Measurements from ENCODE around the gene DPEP3. TPM values are rescaled to one million over a fixed set of nuclear protein-coding genes. Genes with fewer than 3 reads are reported as not detected.
"Not testable (repeated sequence)": the region's sequence is repeated elsewhere in the genome, so short reads cannot be mapped to it uniquely, and the experiment has no call there.

DPEP3 gene
- total and polyA plus RNA-seq, 2 experiments from 2014 or later: not detected

- H3K27me3 ChIP-seq: no peaks in the 10 kb centered on the region
- H3K4me2 ChIP-seq: no peak overlapping the region
- H3K4me1 ChIP-seq (ENCODE audit: insufficient read depth): peaks cover 8% of the 10 kb centered on the region
- H3K27ac ChIP-seq: no peak overlapping the region
- H4K20me1 ChIP-seq (ENCODE audit: insufficient read depth, poor library complexity, severe bottlenecking): no peaks in the 10 kb centered on the region
- H3K4me3 ChIP-seq: no peak overlapping the region
- H3K36me3 ChIP-seq (replicated peaks; ENCODE audit: insufficient read depth, low read depth): no peaks in the 10 kb centered on the region
- TF ChIP-seq CTCF (IDR thresholded peaks at IDR 0.05; ENCODE audit: poor library complexity): no peak
- TF ChIP-seq EZH2phosphoT487 (IDR thresholded peaks at IDR 0.05; ENCODE audit: low read depth, severe bottlenecking, unreplicated experiment): no peak
- no peak for TF ChIP-seq EZH2 (IDR thresholded peaks at IDR 0.05; ENCODE audit: borderline replicate concordance)
- no peak overlapping the region for H2AFZ ChIP-seq
- 93% methylated on average over 33 of the region's 33 CpGs for WGBS (ENCODE audit: low lambda C conversion rate, missing lambda C conversion rate)
- no peaks in the 10 kb centered on the region for H3K9me3 ChIP-seq (ENCODE audit: low read depth)
- no peaks in the 10 kb centered on the region for H3K9me2 ChIP-seq (replicated peaks; ENCODE audit: insufficient read depth)
- DNase-seq (ENCODE audit: low spot score): no peak
- peaks cover 24% of the 10 kb centered on the region for H3K79me2 ChIP-seq
These were observed 40.5 kb downstream of the DPEP3 start for GRCh38 chr16:67939507-67940445.

GRCh38 chr16:67937713-67938112 is 42.6 kb downstream of the DPEP3 start:
- H3K4me3 ChIP-seq; H4K20me1 ChIP-seq (ENCODE audit: insufficient read depth, poor library complexity, severe bottlenecking); H2AFZ ChIP-seq; DNase-seq (ENCODE audit: low spot score); H3K9me2 ChIP-seq (replicated peaks; ENCODE audit: insufficient read depth); H3K36me3 ChIP-seq (replicated peaks; ENCODE audit: insufficient read depth, low read depth); H3K27ac ChIP-seq; H3K4me1 ChIP-seq (ENCODE audit: insufficient read depth); H3K9me3 ChIP-seq (ENCODE audit: low read depth); H3K27me3 ChIP-seq: not testable (repeated sequence)
- Histone ChIP-seq H3K79me2 (peaks cover 24% of the 10 kb centered on the region), H3K4me2 (peak overlapping the region; percentile 83)
- WGBS (ENCODE audit: low lambda C conversion rate, missing lambda C conversion rate): 96% methylated on average over 5 of the region's 5 CpGs

- peak overlapping the region; percentile 46 for H2AFZ ChIP-seq
- no peaks in the 10 kb centered on the region for H3K9me3 ChIP-seq (ENCODE audit: low read depth)
- DNase-seq (ENCODE audit: low spot score): no peak
These were observed 43.3 kb downstream of the DPEP3 start for GRCh38 chr16:67936880-67937605.

More at GRCh38 chr16:67936880-67937605, 43.3 kb downstream of the DPEP3 start:
- Histone ChIP-seq H3K4me3 (peak overlapping the region; percentile 87), H3K4me2 (peak overlapping the region; percentile 83), H3K9me2 (replicated peaks; ENCODE audit: insufficient read depth) (no peaks in the 10 kb centered on the region), H4K20me1 (ENCODE audit: insufficient read depth, poor library complexity, severe bottlenecking) (no peaks in the 10 kb centered on the region), H3K27me3 (no peaks in the 10 kb centered on the region), H3K4me1 (ENCODE audit: insufficient read depth) (peaks cover 8% of the 10 kb centered on the region), H3K27ac (peak overlapping the region; percentile 90), H3K36me3 (replicated peaks; ENCODE audit: insufficient read depth, low read depth) (no peaks in the 10 kb centered on the region), H3K79me2 (peaks cover 24% of the 10 kb centered on the region)
- no peak for TF ChIP-seq EZH2phosphoT487 (IDR thresholded peaks at IDR 0.05; ENCODE audit: low read depth, severe bottlenecking, unreplicated experiment)
- no peak for TF ChIP-seq EZH2 (IDR thresholded peaks at IDR 0.05; ENCODE audit: borderline replicate concordance)
- TF ChIP-seq CTCF (IDR thresholded peaks at IDR 0.05; ENCODE audit: poor library complexity): no peak
- WGBS (ENCODE audit: low lambda C conversion rate, missing lambda C conversion rate): 49% methylated on average over 6 of the region's 6 CpGs
